ENCODE measurements around the gene YDJC. TPM values are rescaled to one million over a fixed set of nuclear protein-coding genes. Genes with fewer than 3 reads are reported as not detected.
"Not testable (repeated sequence)": the region's sequence is repeated elsewhere in the genome, so short reads cannot be mapped to it uniquely, and the experiment has no call there.

Gene YDJC
- total RNA-seq, 1 donor from 2014 or later, result 4.5 TPM

- H3K4me3 ChIP-seq, result no peak overlapping the region
- H3K4me1 ChIP-seq, result peaks cover 7% of the 10 kb centered on the region
- no peak overlapping the region for H3K27ac ChIP-seq (replicated peaks)
- H3K27me3 ChIP-seq (ENCODE audit: low read depth), result no peaks in the 10 kb centered on the region
- no peak for DNase-seq
- no peaks in the 10 kb centered on the region for H3K9me3 ChIP-seq (replicated peaks)
- intact Hi-C loops (cut with micrococcal nuclease), result no loop called here
- H3K36me3 ChIP-seq, result peaks cover 47% of the 10 kb centered on the region
- TF ChIP-seq CTCF (IDR thresholded peaks at IDR 0.05; ENCODE audit: borderline replicate concordance), result no peak
These were observed 16.1 kb downstream of the YDJC start for GRCh38 chr22:21613553-21614233.

GRCh38 chr22:21612858-21613257, 17.0 kb downstream of the YDJC start:
- TF ChIP-seq CTCF (IDR thresholded peaks at IDR 0.05; ENCODE audit: borderline replicate concordance), result no peak
- H3K9me3 ChIP-seq (replicated peaks), result no peaks in the 10 kb centered on the region
- intact Hi-C loops (cut with micrococcal nuclease), result no loop called here
- H3K4me3 ChIP-seq, result no peak overlapping the region
- peaks cover 12% of the 10 kb centered on the region for H3K4me1 ChIP-seq
- no peak overlapping the region for H3K27ac ChIP-seq (replicated peaks)
- no peaks in the 10 kb centered on the region for H3K27me3 ChIP-seq (ENCODE audit: low read depth)
- no peak for DNase-seq
- peaks cover 47% of the 10 kb centered on the region for H3K36me3 ChIP-seq

GRCh38 chr22:21611210-21611977, 18.4 kb downstream of the YDJC start:
- no peak for TF ChIP-seq CTCF (IDR thresholded peaks at IDR 0.05; ENCODE audit: borderline replicate concordance)
- Histone ChIP-seq H3K4me1 (peaks cover 27% of the 10 kb centered on the region), H3K36me3 (peaks cover 47% of the 10 kb centered on the region), H3K4me3 (no peak overlapping the region), H3K27me3 (ENCODE audit: low read depth) (no peaks in the 10 kb centered on the region), H3K9me3 (replicated peaks) (no peaks in the 10 kb centered on the region), H3K27ac (replicated peaks) (no peak overlapping the region)
- no peak for DNase-seq
- intact Hi-C loops (cut with micrococcal nuclease), result no loop called here

GRCh38 chr22:21609556-21610157, 20.2 kb downstream of the YDJC start:
- DNase-seq; H3K27me3 ChIP-seq (ENCODE audit: low read depth); H3K4me3 ChIP-seq; H3K27ac ChIP-seq (replicated peaks); H3K9me3 ChIP-seq (replicated peaks); intact Hi-C loops (cut with micrococcal nuclease): not testable (repeated sequence)
- H3K36me3 ChIP-seq, result peaks cover 39% of the 10 kb centered on the region
- peaks cover 21% of the 10 kb centered on the region for H3K4me1 ChIP-seq

- H3K4me3 ChIP-seq, result no peak overlapping the region
- no peak for DNase-seq
These were observed 23.0 kb downstream of the YDJC start for GRCh38 chr22:21606775-21607174.

More at GRCh38 chr22:21606775-21607174, 23.0 kb downstream of the YDJC start:
- peaks cover 31% of the 10 kb centered on the region for H3K4me1 ChIP-seq
- H3K36me3 ChIP-seq, result peaks cover 13% of the 10 kb centered on the region
- intact Hi-C loops (cut with micrococcal nuclease), result no loop called here
- TF ChIP-seq CTCF (IDR thresholded peaks at IDR 0.05; ENCODE audit: borderline replicate concordance), result no peak
- no peak overlapping the region for H3K27ac ChIP-seq (replicated peaks)
- no peaks in the 10 kb centered on the region for H3K27me3 ChIP-seq (ENCODE audit: low read depth)
- H3K9me3 ChIP-seq (replicated peaks), result no peaks in the 10 kb centered on the region
